Prostate gland (tissue), 2 donors: ENCODE data around the gene TMEM131. TPM values are rescaled to one million over a fixed set of nuclear protein-coding genes. Genes with fewer than 3 reads are reported as not detected.

ENCODE experiments used
- DNase-seq: peaks from one replicate; pipeline ENCODE4 v3.0.0-alpha.2; 2019; ENCODE audit warnings: low spot score
- H3K27ac ChIP-seq, 2 donors: fragments of 200-600 bp; sonication (generic); 2 replicates each; pipeline ENCODE4 v1.5.1; 2017 to 2019
- H3K27me3 ChIP-seq: fragments of 200-600 bp; sonication (generic); replicated peaks from 2 replicates; pipeline ENCODE4 v1.5.1; 2019; ENCODE audit not compliant: insufficient read depth
- H3K36me3 ChIP-seq, 2 donors: fragments of 200-600 bp; sonication (generic); 1 replicate in 1 of 2; 2 replicates in 1 of 2; pipeline versions ENCODE4 v1.5.1 to v1.8.1; 2017 to 2019
- H3K4me1 ChIP-seq: fragments of 200-600 bp; sonication (generic); replicated peaks from 2 replicates; pipeline ENCODE4 v1.5.1; 2019
- H3K4me3 ChIP-seq, 2 donors: fragments of 200-600 bp; sonication (generic); 2 replicates each; pipeline ENCODE4 v1.5.1; 2017 to 2019
- H3K9me3 ChIP-seq: fragments of 200-600 bp; sonication (generic); 2 replicates; pipeline ENCODE4 v1.5.1; 2017
- CTCF ChIP-seq, 4 experiments: fragments of 200-600 bp in 2 of 4; fragments of 450-650 bp in 2 of 4; sonication (generic) in 2 of 4; IDR thresholded peaks; 1 replicate in 3 of 4; 2 replicates in 1 of 4; pipeline ENCODE4 v1.5.1; 2016 to 2019; ENCODE audit warnings: antibody characterized with exemption in 4 of 4, mild to moderate bottlenecking in 2 of 4, moderate library complexity in 2 of 4
- POLR2A ChIP-seq: fragments of 450-650 bp; IDR thresholded peaks from one replicate; pipeline ENCODE4 v1.6.1; 2016; ENCODE audit warnings: antibody characterized with exemption, mild to moderate bottlenecking
- POLR2AphosphoS5 ChIP-seq: sonication (generic); formaldehyde crosslinking; IDR thresholded peaks from one replicate; pipeline ENCODE4 v1.6.1; 2017; ENCODE audit warnings: antibody characterized with exemption
- WGBS: methylation state at CpG from one replicate; pipeline ENCODE4 v1.1.5; 2018; 5-methylcytosine and 5-hydroxymethylcytosine counted together
- intact Hi-C: fragments of 100-400 bp; cut with DNase I; formaldehyde crosslinking; loops from one replicate; pipeline ENCODE4 v1.14.2; 2022
- total RNA-seq, 2 donors: library from RNA; depleted of rRNA; stranded (reverse); fragments of >200 nt; gene quantifications; one replicate each; pipeline ENCODE4 v1.1.0, GENCODE V29; 2016

Gene TMEM131
- total RNA-seq, 2 donors from 2014 or later = 40.6 to 42.0 TPM

DNA sequence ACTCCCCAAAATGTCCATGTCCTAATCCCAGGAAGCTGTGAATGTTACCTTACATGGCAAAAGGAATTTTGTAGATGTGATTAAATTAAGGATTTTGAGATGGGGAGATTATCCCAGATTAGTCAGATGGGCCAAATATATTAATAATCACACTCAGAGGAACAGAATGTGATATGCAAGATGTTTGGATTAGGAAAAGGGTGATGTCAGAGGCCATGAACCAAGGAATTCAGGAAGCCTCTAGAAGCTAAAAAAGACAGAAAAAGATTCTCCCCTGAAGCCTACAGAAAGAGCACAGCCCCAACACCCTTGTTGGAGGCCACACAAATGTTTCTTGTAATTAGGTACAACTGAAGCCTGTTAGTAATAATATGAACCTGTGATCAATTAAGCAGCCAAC, 13.1 kb downstream of the TMEM131 start:
- no peaks in the 10 kb centered on the region for H3K36me3 ChIP-seq
- H3K27ac ChIP-seq = no peak overlapping the region
- no peaks in the 10 kb centered on the region for H3K27me3 ChIP-seq
- H3K9me3 ChIP-seq = no peaks in the 10 kb centered on the region
- TF ChIP-seq POLR2A (no peak), CTCF (IDR thresholded peaks at IDR 0.05) (no peak), POLR2AphosphoS5 (no peak)
- intact Hi-C loops = no loop called here
- H3K4me1 ChIP-seq = no peaks in the 10 kb centered on the region
- DNase-seq = no peak
- H3K4me3 ChIP-seq = no peak overlapping the region

DNA sequence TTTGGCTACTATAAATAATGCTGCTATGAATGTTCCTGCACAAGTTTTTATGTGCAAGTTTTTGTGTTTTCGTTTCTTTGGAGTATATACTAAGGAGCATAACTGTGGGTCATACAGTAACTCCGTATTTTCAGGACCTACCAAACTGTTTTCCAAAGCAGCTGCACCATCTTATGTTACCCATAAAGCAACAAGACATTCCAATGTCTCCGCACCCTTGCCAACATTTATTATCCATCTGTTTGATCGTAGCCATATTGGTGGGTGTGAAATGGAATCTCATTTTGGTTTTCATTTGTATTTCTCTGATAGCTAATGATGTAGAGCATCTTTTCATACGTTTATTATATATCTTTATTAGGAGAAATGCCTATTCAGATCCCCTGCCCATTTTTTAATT, 13.8 kb downstream of the TMEM131 start:
- no peaks in the 10 kb centered on the region for H3K36me3 ChIP-seq
- H3K9me3 ChIP-seq = no peaks in the 10 kb centered on the region
- no peak overlapping the region for H3K4me3 ChIP-seq
- 94% methylated on average over 5 of the region's 5 CpGs for WGBS
- TF ChIP-seq CTCF (IDR thresholded peaks at IDR 0.05) = no peak
- no peak for TF ChIP-seq POLR2AphosphoS5
- no peak for TF ChIP-seq POLR2A
- no peak overlapping the region for H3K27ac ChIP-seq
- H3K4me1 ChIP-seq = no peaks in the 10 kb centered on the region
- intact Hi-C loops = no loop called here
- H3K27me3 ChIP-seq = no peaks in the 10 kb centered on the region
- no peak for DNase-seq

GRCh38 chr2:97979904-97980303, 15.8 kb downstream of the TMEM131 start:
- no peak for DNase-seq
- TF ChIP-seq CTCF (IDR thresholded peaks at IDR 0.05) (no peak), POLR2AphosphoS5 (no peak), POLR2A (no peak)
- no peak overlapping the region for H3K27ac ChIP-seq
- WGBS = 97% methylated on average over 2 of the region's 2 CpGs
- no peaks in the 10 kb centered on the region for H3K4me1 ChIP-seq
- no peaks in the 10 kb centered on the region for H3K27me3 ChIP-seq
- H3K4me3 ChIP-seq = no peak overlapping the region
- no peaks in the 10 kb centered on the region for H3K9me3 ChIP-seq
- intact Hi-C loops = no loop called here
- no peaks in the 10 kb centered on the region for H3K36me3 ChIP-seq

DNA sequence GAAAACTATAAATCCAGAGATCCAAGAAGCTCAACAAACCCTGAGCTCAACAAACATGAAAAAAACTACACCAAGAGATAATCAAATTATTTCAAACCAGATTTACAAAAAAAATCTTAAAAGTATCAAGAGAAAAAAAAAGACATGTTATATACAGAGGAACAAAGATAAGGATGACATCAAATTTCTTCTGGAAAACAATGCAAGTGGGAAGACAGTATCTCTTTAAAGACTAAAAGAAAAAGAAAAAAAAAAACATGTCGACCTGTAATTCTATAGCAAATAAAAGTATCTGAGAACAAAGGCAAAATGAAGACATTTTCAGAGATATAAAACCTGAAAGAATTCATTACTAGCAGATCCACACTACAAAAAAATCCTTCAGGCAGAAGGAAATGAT, 21.3 kb downstream of the TMEM131 start:
- Histone ChIP-seq H3K36me3 (no peaks in the 10 kb centered on the region), H3K27ac (no peak overlapping the region), H3K27me3 (no peaks in the 10 kb centered on the region), H3K9me3 (no peaks in the 10 kb centered on the region), H3K4me3 (no peak overlapping the region), H3K4me1 (peaks cover 5% of the 10 kb centered on the region)
- no peak for TF ChIP-seq POLR2AphosphoS5
- no peak for TF ChIP-seq CTCF (IDR thresholded peaks at IDR 0.05)
- 91% methylated on average over 1 of the region's 1 CpG for WGBS
- no peak for DNase-seq
- intact Hi-C loops = no loop called here

GRCh38 chr2:97970293-97971060, 25.3 kb downstream of the TMEM131 start:
- TF ChIP-seq CTCF (IDR thresholded peaks at IDR 0.05) (no peak), POLR2A (no peak), POLR2AphosphoS5 (peak; percentile 39)
- Histone ChIP-seq H3K4me1 (peaks cover 5% of the 10 kb centered on the region), H3K9me3 (no peaks in the 10 kb centered on the region), H3K27me3 (no peaks in the 10 kb centered on the region), H3K36me3 (no peaks in the 10 kb centered on the region), H3K27ac (no peak overlapping the region), H3K4me3 (no peak overlapping the region)
- no peak for DNase-seq
- 59% methylated on average over 5 of the region's 5 CpGs for WGBS
- intact Hi-C loops = no loop called here
